Hindlimb muscle (tissue), 1 donor: ENCODE data around the gene LDB3. TPM values are rescaled to one million over a fixed set of nuclear protein-coding genes. Genes with fewer than 3 reads are reported as not detected.

Experiments
- DNase-seq: peaks from one replicate; pipeline ENCODE4 v3.0.0-alpha.2; 2013
- polyA plus RNA-seq: library from polyadenylated mRNA; unstranded; fragments of 120-200 nt; gene quantifications from one replicate; pipeline ENCODE4 v1.2.1, GENCODE V29; 2013; ENCODE audit not compliant: insufficient read length

LDB3 gene
- polyA plus RNA-seq, 1 donor = 907 TPM

GRCh38 chr10:86651021-86651471, 17.3 kb upstream of the LDB3 start:
- DNase-seq = no peak

DNA sequence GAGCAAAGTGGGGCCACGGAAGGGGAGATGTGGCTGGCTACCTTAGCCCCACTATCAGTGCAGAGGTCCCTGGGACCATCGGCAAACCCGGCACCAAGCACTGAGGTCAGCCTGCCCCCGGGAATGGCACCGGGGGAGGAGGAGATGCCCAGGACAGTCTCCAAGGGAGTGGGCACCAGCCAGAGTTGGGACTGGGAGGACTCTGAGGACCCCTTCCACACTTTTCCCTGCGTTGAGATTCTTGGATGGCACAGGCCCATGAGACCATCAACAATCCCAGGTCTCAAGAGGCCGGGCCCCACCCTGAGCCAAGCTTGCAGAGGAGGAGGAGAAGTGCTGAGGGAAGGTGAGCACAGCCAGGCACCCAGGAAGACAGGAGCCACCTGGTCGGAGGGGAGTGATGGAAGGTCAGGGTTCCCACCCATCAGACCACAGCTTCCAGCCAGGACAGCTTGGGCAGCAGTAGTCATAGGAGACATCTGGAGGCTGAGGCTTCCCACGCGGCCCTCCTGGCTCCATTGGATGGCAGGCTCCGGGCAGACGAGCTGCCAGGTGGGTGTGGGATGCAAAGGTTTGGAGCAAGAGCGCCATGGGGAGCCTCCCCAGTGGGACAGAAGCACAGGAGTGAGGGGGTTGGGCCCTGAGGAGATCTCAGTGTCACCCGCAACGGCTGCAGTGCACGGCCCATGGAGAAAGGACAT, 16.5 kb upstream of the LDB3 start:
- DNase-seq = no peak

DNA sequence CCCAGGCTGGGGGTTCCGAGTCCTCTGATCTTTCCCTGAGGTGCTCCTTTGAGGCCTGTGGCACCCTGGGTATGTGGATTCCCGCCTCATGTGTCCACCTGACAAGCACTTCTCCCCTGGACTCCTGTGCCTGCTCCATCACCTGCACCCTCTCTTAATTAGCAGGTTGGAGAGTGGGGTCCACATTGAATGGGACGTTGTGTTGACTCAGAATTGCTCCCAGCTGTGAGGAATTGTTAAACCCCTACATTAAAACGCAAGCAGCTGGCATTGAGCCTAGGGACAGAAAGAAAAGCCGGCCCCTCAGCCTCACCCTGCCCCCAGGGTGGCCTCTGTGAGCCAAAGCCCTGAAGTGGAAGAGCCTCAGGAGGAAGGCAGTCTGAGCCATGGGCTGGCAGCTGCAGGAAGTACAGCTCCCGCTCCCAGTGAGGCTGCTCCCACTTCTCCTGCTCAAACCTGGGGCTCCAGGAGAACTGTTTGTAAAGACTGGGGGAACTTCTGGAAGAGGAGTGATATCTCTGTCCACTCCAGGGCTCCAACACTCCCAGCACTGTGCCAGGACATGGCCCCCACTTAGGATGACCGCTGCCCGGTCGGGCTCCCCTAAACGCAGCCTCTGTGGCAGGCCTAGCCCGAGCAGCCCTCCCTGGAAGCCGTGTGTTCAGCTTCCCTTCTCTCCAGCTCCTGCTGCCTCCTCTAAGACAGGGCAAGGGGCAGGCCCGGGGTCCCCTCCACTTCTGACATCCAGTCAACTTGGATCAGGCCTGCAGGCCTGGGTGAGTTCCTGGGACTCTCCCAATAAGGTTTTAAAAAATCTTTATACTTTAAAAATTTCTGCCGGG, 15.7 kb upstream of the LDB3 start:
- DNase-seq = no peak

GRCh38 chr10:86653379-86653778, 14.9 kb upstream of the LDB3 start:
- DNase-seq = no peak

DNA sequence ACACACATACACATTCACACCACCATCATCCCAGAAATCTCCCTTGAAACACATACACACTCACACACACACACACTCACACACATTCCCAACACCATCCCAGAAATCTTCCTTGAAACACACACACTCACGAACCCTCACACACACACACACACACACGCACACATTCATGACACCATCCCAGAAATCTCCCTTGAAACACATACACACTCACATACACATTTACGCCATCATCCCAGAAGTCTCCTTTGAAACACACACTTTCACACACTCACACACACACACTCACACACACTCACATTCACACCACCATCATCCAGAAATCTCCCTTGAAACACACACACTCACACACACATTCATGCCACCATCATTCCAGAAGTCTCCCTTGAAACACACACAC, 14.3 kb upstream of the LDB3 start:
- no peak for DNase-seq

GRCh38 chr10:86654411-86655172, 13.7 kb upstream of the LDB3 start, which contains the start of gene OPN4:
OPN4 (plus strand) TSS chr10:86654547; CDS start chr10:86654784, 237 bp downstream.
- DNase-seq = no peak

- no peak for DNase-seq
Measured at GRCh38 chr10:86655173-86655540, 13.2 kb upstream of the LDB3 start.

GRCh38 chr10:86655596-86655995, 12.7 kb upstream of the LDB3 start:
- DNase-seq = no peak

- DNase-seq = no peak
Measured at GRCh38 chr10:86657011-86657395, 11.3 kb upstream of the LDB3 start.

DNA sequence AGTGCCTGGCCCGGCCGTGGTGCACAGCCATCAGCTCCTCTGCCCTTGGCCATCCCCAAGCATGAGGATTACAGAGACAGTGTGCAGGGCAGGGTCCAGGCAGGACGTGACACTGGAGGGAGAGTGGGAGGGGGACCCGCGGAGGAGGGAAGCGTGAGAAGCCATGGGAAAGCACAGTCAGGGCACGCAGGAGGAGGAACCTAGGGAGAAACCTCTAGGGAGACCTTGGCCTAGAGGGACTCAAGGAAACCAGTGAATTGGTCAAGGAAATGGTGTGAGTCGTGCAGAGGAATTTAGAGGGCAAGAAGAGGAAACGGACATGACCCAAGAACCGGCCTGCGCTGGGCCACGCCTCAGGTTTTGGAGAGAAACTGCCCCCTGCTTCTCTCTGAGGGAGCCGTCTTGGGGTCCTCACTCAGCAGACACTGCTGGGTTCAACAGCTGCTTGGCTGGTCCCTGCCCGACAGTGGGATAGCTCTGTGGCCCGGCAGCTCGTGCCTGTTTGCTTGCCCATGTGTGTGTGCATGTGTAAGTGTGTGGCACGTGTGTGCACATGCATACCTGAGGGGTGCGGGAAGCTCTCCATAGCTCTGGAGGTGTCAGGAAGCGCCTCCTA, 10.8 kb upstream of the LDB3 start:
- no peak for DNase-seq

DNA sequence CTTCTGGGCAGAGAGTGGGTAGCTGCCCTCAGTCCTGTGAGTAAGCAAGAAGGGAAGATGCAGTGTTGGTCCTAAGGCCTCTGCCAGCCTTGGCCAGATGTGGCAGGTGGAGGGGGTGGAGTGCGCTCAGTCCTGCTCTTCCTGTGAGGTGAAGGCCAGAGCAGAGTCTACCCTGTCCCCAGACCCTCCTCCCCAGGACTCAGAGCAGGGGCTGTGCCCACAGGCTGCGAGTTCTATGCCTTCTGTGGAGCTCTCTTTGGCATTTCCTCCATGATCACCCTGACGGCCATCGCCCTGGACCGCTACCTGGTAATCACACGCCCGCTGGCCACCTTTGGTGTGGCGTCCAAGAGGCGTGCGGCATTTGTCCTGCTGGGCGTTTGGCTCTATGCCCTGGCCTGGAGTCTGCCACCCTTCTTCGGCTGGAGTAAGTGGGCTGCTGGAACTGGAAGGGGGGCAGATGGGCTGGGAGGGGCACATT, 10.0 kb upstream of the LDB3 start:
- no peak for DNase-seq

- no peak for DNase-seq
Measured at GRCh38 chr10:86658751-86659150, 9.6 kb upstream of the LDB3 start.

- DNase-seq = no peak
Measured at GRCh38 chr10:86659161-86659691, 9.1 kb upstream of the LDB3 start.

DNA sequence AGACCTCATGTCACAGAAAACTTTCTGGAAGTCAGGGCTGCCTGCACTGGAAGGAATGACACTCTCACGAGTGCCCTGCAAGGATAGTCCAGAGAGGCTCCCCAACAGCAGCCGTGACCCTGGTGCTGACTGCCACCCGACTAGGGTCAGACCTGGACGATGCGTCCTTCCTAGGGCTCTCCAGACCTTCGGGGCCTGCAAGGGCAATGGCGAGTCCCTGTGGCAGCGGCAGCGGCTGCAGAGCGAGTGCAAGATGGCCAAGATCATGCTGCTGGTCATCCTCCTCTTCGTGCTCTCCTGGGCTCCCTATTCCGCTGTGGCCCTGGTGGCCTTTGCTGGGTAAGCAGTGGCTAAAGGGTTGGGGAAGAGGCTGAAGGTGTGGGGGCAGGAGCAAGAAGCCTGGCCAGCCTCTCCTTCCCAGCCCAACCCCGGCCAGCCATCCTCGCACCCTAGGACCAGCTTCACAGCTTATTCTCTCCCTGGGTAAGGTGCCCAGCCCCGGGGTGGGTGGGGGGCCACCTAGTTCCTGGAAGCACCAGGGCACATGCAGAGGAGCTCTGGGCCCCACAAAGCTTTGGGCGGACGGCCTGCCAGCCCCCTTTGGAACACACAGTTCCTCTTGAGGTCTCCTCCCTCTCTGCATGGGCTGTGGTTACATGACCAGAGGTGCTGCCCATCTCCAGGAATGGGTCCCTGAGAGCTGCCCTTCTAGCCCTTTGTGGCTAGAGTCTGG, 8.4 kb upstream of the LDB3 start:
- no peak for DNase-seq

- no peak for DNase-seq
Measured at GRCh38 chr10:86661161-86662025, 6.9 kb upstream of the LDB3 start.

GRCh38 chr10:86662186-86663045, 5.9 kb upstream of the LDB3 start:
- DNase-seq = no peak

- no peak for DNase-seq
Measured at GRCh38 chr10:86663046-86663345, 5.3 kb upstream of the LDB3 start.

DNA sequence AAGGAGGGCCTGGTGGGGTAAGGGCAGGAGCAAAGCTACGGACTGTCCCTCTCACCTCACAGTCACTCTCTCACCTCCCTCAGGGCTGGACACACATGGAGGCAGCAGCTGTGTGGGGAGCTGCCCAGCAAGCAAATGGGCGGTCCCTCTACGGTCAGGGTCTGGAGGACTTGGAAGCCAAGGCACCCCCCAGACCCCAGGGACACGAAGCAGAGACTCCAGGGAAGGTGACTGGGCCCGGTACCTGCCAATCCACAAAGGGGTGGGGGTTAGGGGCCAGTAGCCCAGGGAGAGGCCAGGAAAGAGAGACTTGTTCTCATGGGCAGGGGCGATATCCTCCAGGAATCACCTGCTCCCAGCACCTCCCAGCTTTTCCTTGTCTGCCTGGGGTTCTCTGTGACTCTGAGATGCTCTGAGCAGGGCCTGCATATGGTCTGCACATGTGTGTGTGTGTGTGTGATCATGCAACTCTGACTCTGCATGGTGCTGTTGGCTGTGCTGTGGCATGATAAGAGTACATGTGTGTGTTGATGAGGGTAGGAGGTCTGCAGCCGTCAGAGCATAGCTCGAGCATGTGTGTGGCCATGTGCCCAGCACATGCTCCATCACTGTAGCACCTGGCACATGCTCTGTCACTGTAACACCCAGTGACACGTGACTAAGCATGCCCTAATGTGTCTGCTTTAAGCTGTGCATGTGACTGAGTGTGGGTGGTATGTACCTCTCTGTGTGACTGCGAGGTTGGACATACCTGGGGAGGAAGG, 4.6 kb upstream of the LDB3 start:
- no peak for DNase-seq
